GM21381 (cell line): Measurements from ENCODE around the gene LRAT.

Experiments used
- ATAC-seq: cut with Tn5 transposase; IDR thresholded peaks from one replicate; pipeline ENCODE4 v1.9.1; 2021; ENCODE audit warnings: mild to moderate bottlenecking, moderate library complexity; ENCODE audit not compliant: unreplicated experiment

LRAT gene

DNA sequence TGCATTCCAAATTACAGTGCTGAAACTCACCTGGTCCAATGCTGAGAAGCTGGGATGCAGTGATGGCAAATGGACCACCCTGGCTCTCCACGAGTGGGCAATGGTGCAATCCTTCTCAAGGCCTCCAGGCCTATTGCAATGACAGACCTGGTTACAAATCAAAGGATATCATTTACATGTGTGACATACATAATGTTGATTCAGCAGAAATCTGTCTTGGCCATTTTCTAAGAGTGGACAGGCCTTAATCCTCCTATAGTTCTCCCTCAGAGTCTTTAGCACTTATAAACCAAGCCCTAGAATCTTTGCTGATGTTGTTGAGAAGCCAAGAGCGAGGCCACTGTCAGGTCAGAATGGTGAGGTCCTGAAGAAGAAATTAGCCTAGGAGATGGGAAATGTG is 17.1 kb downstream of the LRAT start:
- no peak for ATAC-seq

DNA sequence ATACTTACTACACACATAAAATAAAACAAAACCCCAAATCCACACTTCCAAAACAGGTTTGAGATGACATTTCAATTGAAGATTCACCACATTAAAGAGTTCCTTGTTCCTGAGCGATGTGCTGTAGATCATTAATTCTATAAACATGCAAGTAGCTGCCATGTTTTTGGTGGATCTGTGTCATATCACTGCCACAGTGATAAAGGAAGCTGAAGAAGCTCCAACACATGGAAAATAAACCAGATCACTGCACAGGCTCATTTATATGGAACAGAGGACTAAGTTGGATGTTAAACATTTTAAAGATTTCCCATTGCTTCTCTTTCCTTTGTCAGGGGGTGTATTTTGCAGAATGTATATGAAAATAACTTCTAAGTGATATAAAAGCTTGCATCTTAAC is 34.5 kb downstream of the LRAT start:
- ATAC-seq, result no peak

- ATAC-seq, result no peak
These were observed 35.7 kb downstream of the LRAT start for GRCh38 chr4:154779362-154779947.

GRCh38 chr4:154781126-154781982 is 37.6 kb downstream of the LRAT start, which contains the start of gene RBM46:
Gene RBM46 (plus strand): TSS chr4:154781272. CDS start chr4:154796753, 15,481 bp downstream.
- no peak for ATAC-seq

DNA sequence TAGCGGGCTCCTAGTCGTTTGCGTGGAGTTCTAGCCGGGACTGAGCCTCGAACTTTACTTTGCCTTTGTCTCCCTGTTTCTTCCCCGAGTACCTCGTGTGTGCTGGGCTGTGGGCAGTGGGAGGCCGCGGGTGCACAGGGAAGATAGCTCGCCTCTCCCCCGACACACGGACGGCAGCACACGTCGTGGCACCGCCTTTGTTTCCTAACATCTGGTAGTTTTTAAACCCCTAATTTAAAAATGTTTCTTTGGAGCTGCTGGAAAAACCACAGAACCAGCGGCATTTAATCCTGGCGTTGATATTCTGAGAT is 38.1 kb downstream of the LRAT start:
- no peak for ATAC-seq
